Esophagus muscularis mucosa (tissue), 4 donors: ENCODE data around the gene KIR3DL1. TPM values are rescaled to one million over a fixed set of nuclear protein-coding genes. Genes with fewer than 3 reads are reported as not detected.
"Not testable (repeated sequence)": the region's sequence is repeated elsewhere in the genome, so short reads cannot be mapped to it uniquely, and the experiment has no call there.

Source experiments
- DNase-seq: peaks from one replicate; pipeline ENCODE4 v3.0.0-alpha.2; 2017; ENCODE audit errors: extremely low spot score
- H3K27ac ChIP-seq, 4 donors: fragments of 200-600 bp; sonication (generic); replicated peaks in 1 of 4; 1 replicate in 3 of 4; 2 replicates in 1 of 4; pipeline ENCODE4 v1.5.1; 2016 to 2019; ENCODE audit warnings: mild to moderate bottlenecking in 1 of 4
- H3K27me3 ChIP-seq, 4 donors: fragments of 200-600 bp; sonication (generic); one replicate each; pipeline versions ENCODE4 v1.5.1 to v1.6.0; 2016 to 2019
- H3K36me3 ChIP-seq, 4 donors: fragments of 200-600 bp; sonication (generic); one replicate each; pipeline ENCODE4 v1.5.1; 2016 to 2019
- H3K4me1 ChIP-seq, 4 donors: fragments of 200-600 bp; sonication (generic); one replicate each; pipeline ENCODE4 v1.5.1; 2016 to 2019
- H3K4me3 ChIP-seq, 4 donors: fragments of 200-600 bp; sonication (generic); 1 replicate in 2 of 4; 2 replicates in 2 of 4; pipeline ENCODE4 v1.5.1; 2016 to 2019; ENCODE audit warnings: mild to moderate bottlenecking in 4 of 4, moderate library complexity in 1 of 4
- H3K9me3 ChIP-seq, 4 donors: fragments of 200-600 bp; sonication (generic); 1 replicate in 3 of 4; 2 replicates in 1 of 4; pipeline ENCODE4 v1.5.1; 2016 to 2019
- EP300 ChIP-seq: sonication (generic); formaldehyde crosslinking; IDR thresholded peaks from one replicate; pipeline ENCODE4 v1.6.1; 2017; ENCODE audit warnings: antibody characterized with exemption
- POLR2A ChIP-seq: fragments of 450-650 bp; IDR thresholded peaks from one replicate; pipeline ENCODE4 v1.6.1; 2017; ENCODE audit warnings: antibody characterized with exemption, moderate library complexity, mild to moderate bottlenecking, low read depth
- POLR2AphosphoS5 ChIP-seq, 2 donors: sonication (generic); formaldehyde crosslinking; IDR thresholded peaks; one replicate each; pipeline ENCODE4 v1.6.1; 2017; ENCODE audit warnings: antibody characterized with exemption in 2 of 2
- WGBS: methylation state at CpG from one replicate; pipeline ENCODE4 v1.1.5; 2018; 5-methylcytosine and 5-hydroxymethylcytosine counted together
- intact Hi-C: fragments of 100-400 bp; cut with DNase I; formaldehyde crosslinking; loops from one replicate; pipeline ENCODE4 v1.15.1; 2023
- total RNA-seq, 4 donors: library from RNA; depleted of rRNA; stranded (reverse); fragments of >200 nt; gene quantifications; one replicate each; pipeline versions ENCODE4 v1.1.0 to v1.2.1, GENCODE V29; 2016
- TF ChIP-seq, protein P1 (sequence below), 3 experiments: fragments of 200-600 bp in 2 of 3; fragments of 450-650 bp in 1 of 3; sonication (generic) in 2 of 3; IDR thresholded peaks; one replicate each; pipeline ENCODE4 v1.5.1; 2017 to 2019; ENCODE audit warnings: antibody characterized with exemption in 3 of 3, mild to moderate bottlenecking in 2 of 3, moderate library complexity in 1 of 3

The KIR3DL1 gene
- total RNA-seq, 4 donors from 2014 or later: not detected

- TF ChIP-seq, protein P1, sequence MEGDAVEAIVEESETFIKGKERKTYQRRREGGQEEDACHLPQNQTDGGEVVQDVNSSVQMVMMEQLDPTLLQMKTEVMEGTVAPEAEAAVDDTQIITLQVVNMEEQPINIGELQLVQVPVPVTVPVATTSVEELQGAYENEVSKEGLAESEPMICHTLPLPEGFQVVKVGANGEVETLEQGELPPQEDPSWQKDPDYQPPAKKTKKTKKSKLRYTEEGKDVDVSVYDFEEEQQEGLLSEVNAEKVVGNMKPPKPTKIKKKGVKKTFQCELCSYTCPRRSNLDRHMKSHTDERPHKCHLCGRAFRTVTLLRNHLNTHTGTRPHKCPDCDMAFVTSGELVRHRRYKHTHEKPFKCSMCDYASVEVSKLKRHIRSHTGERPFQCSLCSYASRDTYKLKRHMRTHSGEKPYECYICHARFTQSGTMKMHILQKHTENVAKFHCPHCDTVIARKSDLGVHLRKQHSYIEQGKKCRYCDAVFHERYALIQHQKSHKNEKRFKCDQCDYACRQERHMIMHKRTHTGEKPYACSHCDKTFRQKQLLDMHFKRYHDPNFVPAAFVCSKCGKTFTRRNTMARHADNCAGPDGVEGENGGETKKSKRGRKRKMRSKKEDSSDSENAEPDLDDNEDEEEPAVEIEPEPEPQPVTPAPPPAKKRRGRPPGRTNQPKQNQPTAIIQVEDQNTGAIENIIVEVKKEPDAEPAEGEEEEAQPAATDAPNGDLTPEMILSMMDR (IDR thresholded peaks at IDR 0.05): no peak
- TF ChIP-seq POLR2A: no peak
- TF ChIP-seq EP300: no peak
- TF ChIP-seq POLR2AphosphoS5 (IDR thresholded peaks at IDR 0.05): no peak
- intact Hi-C loops: no loop called here
Measured at GRCh38 chr19:54850930-54851329, 34.7 kb downstream of the KIR3DL1 start.

DNA sequence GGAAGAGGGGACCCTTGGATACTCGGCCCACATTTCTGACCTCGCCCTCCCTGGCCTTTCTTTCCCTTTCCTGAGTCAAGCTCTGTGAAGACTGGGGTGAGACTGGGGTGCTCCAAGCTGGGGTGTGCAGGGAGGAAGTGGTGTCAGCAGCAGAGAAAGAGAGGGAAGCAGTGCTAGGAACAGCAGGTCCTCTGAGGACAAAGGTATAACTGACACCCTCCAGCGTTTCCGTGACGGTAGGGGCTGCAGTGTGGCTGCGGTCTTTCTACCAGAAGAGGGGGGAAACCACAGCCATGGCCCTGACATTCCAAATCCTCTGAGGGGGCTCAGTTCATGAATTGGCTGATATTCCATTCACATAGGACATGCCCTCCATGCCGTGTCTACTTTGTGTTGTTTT lies 35.1 kb downstream of the KIR3DL1 start:
- Histone ChIP-seq H3K36me3 (no peaks in the 10 kb centered on the region), H3K27me3 (peaks cover 0 to 21% (median 0%) of the 10 kb centered on the region in 4 donors), H3K4me3 (no peak overlapping the region), H3K4me1 (no peaks in the 10 kb centered on the region), H3K9me3 (no peaks in the 10 kb centered on the region), H3K27ac (no peak overlapping the region)
- intact Hi-C loops: no loop called here
- WGBS: 75% methylated on average over 7 of the region's 7 CpGs
- no peak for TF ChIP-seq POLR2A
- TF ChIP-seq, protein P1 (IDR thresholded peaks at IDR 0.05): no peak
- TF ChIP-seq POLR2AphosphoS5 (IDR thresholded peaks at IDR 0.05): no peak
- no peak for TF ChIP-seq EP300
- no peak for DNase-seq

More at GRCh38 chr19:54850930-54851329, 34.7 kb downstream of the KIR3DL1 start:
- DNase-seq: no peak
- Histone ChIP-seq H3K9me3 (no peaks in the 10 kb centered on the region), H3K27ac (no peak overlapping the region), H3K4me1 (no peaks in the 10 kb centered on the region), H3K4me3 (no peak overlapping the region), H3K27me3 (peaks cover 0 to 21% (median 0%) of the 10 kb centered on the region in 4 donors), H3K36me3 (no peaks in the 10 kb centered on the region)
- 88% methylated on average over 1 of the region's 2 CpGs for WGBS

DNA sequence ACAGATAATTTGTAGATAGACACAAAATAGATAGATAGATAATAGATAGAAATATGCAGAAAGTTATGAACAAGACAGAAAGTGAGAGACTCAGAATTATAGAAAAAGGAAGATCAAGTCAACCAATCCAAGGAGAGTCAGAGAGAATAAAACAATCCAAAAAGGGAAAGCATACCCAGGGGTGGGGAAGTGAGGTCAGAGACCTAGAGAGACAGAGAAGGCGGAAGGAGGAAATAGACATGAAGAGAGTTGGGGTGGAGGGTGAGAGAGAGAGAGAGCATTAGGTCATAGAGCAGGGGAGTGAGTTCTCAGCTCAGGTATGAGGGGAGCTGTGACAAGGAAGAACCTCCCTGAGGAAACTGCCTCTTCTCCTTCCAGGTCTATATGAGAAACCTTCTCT lies 39.0 kb downstream of the KIR3DL1 start:
- 52% methylated on average over 1 of the region's 1 CpG for WGBS

GRCh38 chr19:54858476-54858875 lies 42.2 kb downstream of the KIR3DL1 start:
- H3K27ac ChIP-seq, H3K4me1 ChIP-seq, intact Hi-C loops, H3K4me3 ChIP-seq, H3K9me3 ChIP-seq, DNase-seq, H3K36me3 ChIP-seq, H3K27me3 ChIP-seq: not testable (repeated sequence)
- 83% methylated on average over 3 of the region's 3 CpGs for WGBS

More for the DNA sequence above, 39.0 kb downstream of the KIR3DL1 start:
- DNase-seq, H3K4me1 ChIP-seq, intact Hi-C loops, H3K4me3 ChIP-seq, H3K27ac ChIP-seq, H3K9me3 ChIP-seq, H3K36me3 ChIP-seq: not testable (repeated sequence)
- H3K27me3 ChIP-seq: peaks cover 0 to 21% (median 0%) of the 10 kb centered on the region in 4 donors

GRCh38 chr19:54859421-54859820 lies 43.2 kb downstream of the KIR3DL1 start:
- H3K36me3 ChIP-seq, H3K27ac ChIP-seq, intact Hi-C loops, DNase-seq, H3K9me3 ChIP-seq, H3K4me1 ChIP-seq, H3K4me3 ChIP-seq, H3K27me3 ChIP-seq: not testable (repeated sequence)
- 65% methylated on average over 7 of the region's 7 CpGs for WGBS

DNA sequence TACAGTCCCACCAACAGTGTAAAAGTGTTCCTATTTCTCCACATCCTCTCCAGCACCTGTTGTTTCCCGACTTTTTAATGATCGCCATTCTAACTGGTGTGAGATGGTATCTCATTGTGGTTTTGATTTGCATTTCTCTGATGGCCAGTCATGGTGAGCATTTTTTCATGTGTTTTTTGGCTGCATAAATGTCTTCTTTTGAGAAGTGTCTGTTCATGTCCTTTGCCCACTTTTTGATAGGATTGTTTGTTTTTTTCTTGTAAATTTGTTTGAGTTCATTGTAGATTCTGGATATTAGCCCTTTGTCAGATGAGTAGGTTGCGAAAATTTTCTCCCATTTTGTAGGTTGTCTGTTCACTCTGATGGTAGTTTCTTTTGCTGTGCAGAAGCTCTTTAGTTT lies 47.2 kb downstream of the KIR3DL1 start:
- H3K27ac ChIP-seq, intact Hi-C loops, H3K36me3 ChIP-seq, H3K9me3 ChIP-seq, DNase-seq, H3K4me3 ChIP-seq, H3K4me1 ChIP-seq: not testable (repeated sequence)
- peaks cover 0 to 15% (median 0%) of the 10 kb centered on the region in 4 donors for H3K27me3 ChIP-seq
- 100% methylated on average over 2 of the region's 3 CpGs for WGBS

GRCh38 chr19:54871696-54872095 lies 55.4 kb downstream of the KIR3DL1 start:
- Histone ChIP-seq H3K4me1 (no peaks in the 10 kb centered on the region), H3K36me3 (no peaks in the 10 kb centered on the region), H3K9me3 (no peaks in the 10 kb centered on the region), H3K27ac (no peak overlapping the region), H3K4me3 (no peak overlapping the region), H3K27me3 (peaks cover 0 to 6% (median 0%) of the 10 kb centered on the region in 4 donors)
- no peak for DNase-seq
- intact Hi-C loops: no loop called here
- TF ChIP-seq POLR2A (no peak), POLR2AphosphoS5 (IDR thresholded peaks at IDR 0.05) (no peak), EP300 (no peak)
- TF ChIP-seq, protein P1 (IDR thresholded peaks at IDR 0.05): no peak
- WGBS: 70% methylated on average over 3 of the region's 3 CpGs
